GM21528 (cell line): ENCODE data around the gene ASIC4.

ENCODE experiments used
- ATAC-seq: cut with Tn5 transposase; IDR thresholded peaks from one replicate; pipeline ENCODE4 v1.9.1; 2021; ENCODE audit warnings: mild to moderate bottlenecking, moderate library complexity; ENCODE audit not compliant: unreplicated experiment, low FRiP score

ASIC4 gene

GRCh38 chr2:219480004-219480403, 34.3 kb upstream of the ASIC4 start:
- ATAC-seq = no peak

DNA sequence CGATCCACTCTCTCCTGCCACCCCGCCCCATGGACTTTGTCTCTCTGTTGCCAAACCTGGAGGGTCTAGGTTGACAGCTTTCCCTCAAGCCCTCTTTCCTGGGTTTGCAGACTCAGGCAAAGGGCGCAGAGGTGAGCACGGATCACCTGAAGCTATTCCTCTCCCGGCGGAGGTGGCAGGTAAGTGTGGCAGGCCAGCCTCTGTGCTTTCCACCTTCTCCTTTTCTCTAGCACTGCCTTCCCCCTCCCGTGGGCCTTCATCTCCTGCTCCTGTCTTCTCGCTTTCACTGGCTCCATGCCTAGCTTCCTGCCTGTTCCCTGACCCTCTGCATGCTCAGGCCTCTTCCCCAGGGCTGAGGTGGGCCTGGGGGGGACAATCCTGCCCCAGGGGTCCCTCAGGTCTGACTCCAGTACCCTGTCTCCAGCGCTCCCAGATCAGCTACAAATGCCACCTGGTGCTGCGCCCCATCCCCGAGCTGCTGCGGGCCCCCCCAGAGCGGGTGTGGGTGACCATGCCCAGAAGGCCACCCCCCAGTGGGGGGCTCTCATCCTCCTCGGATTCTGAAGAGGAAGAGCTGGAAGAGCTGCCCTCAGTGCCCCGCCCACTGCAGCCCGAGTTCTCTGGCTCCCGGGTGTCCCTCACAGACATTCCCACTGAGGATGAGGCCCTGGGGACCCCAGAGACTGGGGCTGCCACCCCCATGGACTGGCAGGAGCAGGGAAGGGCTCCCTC, 31.4 kb upstream of the ASIC4 start:
- no peak for ATAC-seq

- ATAC-seq = no peak
Measured at GRCh38 chr2:219483451-219484342, 30.6 kb upstream of the ASIC4 start.

GRCh38 chr2:219484343-219485200, 29.7 kb upstream of the ASIC4 start:
- ATAC-seq = no peak

GRCh38 chr2:219485201-219485580, 29.1 kb upstream of the ASIC4 start:
- ATAC-seq = no peak

DNA sequence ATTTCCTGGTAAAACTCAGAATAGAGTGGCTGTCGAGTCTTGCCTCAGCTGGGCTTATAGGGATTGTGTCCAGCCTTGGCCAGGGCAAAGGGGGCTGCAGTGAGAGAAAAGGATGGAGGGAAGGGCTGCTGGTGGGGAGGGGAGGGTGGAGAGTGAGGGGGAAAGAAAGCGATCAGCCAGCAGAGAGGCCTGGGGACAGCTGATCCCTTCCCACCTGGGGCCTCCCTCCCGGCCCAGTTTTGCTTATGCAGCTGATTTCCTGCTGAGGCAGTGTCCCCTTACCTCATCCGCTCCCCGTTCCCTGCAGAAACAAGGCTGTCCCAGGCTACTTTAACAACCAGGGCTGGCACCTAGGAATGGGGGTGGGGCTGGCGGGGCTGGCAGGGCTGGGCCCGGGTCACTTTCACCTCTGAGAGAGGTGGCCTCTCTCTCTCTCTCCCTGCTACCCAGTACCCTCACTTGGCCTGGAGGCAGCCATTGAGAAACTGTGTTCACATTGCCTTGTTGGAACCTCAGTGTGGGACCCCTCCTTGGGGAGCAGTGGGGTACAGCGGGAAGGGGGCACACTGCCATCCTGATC, 27.8 kb upstream of the ASIC4 start:
- ATAC-seq = no peak

DNA sequence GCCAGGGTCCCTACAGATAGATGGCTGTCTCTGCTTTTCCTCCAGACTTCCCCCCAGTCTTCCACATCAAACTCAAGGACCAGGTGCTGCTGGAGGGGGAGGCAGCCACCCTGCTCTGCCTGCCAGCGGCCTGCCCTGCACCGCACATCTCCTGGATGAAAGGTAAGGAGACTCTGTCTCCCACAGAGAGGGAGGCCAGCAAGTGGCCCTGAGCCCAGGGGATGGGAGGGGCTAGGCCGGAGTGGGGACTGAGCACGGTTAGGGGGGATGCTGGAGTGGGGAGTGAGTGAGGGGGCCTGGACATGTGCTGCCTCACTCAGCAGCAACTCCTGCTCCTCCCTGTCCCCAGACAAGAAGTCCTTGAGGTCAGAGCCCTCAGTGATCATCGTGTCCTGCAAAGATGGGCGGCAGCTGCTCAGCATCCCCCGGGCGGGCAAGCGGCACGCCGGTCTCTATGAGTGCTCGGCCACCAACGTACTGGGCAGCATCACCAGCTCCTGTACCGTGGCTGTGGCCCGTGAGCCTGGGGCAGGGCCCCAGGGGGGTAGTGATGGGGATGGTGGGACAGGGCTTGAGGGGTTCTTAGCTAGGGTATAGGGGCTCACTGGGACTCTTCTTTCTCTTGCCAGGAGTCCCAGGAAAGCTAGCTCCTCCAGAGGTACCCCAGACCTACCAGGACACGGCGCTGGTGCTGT, 26.0 kb upstream of the ASIC4 start:
- ATAC-seq = no peak

DNA sequence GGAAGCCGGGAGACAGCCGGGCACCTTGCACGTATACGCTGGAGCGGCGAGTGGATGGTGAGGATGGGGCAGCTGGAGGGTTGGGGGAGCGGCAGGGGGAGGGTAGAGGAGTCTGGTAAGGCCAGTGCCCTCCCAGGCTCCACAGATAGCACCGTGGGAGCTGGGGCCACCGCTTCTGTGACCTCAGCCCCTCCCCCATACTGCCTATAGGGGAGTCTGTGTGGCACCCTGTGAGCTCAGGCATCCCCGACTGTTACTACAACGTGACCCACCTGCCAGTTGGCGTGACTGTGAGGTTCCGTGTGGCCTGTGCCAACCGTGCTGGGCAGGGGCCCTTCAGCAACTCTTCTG, 25.5 kb upstream of the ASIC4 start:
- no peak for ATAC-seq

DNA sequence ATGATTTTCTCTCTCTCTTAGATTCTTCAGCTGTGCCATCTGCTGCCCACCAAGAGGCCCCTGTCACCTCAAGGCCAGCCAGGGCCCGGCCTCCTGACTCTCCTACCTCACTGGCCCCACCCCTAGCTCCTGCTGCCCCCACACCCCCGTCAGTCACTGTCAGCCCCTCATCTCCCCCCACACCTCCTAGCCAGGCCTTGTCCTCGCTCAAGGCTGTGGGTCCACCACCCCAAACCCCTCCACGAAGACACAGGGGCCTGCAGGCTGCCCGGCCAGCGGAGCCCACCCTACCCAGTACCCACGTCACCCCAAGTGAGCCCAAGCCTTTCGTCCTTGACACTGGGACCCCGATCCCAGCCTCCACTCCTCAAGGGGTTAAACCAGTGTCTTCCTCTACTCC, 25.0 kb upstream of the ASIC4 start:
- no peak for ATAC-seq

DNA sequence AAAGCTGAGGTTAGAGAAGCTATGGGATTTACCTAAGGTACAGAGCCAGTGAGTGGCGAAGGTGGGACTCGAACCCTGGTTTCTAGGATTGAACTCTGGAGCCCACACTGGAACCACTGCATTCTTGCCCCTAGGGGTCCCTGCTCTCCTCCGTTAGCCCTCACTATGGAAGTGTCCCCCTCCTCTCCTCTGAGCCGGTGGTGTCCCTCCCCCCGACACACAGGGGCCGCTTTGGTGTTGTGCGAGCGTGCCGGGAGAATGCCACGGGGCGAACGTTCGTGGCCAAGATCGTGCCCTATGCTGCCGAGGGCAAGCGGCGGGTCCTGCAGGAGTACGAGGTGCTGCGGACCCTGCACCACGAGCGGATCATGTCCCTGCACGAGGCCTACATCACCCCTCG, 24.1 kb upstream of the ASIC4 start:
- no peak for ATAC-seq

- no peak for ATAC-seq
Measured at GRCh38 chr2:219490600-219491130, 23.6 kb upstream of the ASIC4 start.

DNA sequence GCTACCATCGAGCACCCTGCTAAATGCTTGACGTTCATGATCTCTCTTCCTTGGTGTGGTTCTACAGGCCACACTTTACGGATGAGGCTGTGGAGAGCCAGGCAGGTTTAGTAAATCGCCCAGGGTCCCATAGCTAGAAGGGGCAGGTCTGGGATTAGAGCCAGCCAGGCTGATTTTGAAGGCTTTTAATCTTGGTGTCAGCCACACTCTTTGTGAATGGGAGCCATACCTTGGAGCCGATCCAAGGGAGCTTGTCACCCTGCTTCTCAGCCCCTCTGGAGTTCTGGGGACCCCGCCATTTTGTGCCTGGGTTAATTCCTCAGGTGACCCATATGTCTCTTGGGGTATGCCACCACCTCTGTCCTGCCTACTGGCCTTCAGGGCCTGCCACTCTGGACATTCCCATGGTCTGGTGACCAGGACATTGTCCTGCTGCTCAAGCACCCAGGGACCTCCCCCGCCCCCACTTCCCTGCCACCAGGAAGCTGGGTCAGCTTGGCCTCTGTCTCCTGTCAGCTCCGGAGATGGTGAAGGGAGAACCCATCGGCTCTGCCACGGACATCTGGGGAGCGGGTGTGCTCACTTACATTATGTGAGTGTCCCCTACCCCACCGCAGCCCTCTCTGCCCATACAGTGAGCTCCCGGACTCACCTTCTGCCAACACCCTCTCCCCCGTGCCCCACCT, 22.9 kb upstream of the ASIC4 start:
- ATAC-seq = no peak

DNA sequence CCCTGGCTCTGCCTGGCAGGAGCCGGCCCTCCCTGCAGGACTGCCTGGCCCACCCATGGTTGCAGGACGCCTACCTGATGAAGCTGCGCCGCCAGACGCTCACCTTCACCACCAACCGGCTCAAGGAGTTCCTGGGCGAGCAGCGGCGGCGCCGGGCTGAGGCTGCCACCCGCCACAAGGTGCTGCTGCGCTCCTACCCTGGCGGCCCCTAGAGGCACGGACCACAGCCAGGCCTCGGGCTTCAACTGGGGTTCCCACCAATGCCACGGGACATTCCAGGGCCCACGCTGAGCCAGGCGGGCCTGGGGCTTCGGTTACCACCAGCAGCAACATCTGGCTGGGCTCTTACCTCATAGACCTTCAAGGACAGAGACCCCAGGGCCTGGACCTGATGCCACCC, 21.7 kb upstream of the ASIC4 start:
- no peak for ATAC-seq

DNA sequence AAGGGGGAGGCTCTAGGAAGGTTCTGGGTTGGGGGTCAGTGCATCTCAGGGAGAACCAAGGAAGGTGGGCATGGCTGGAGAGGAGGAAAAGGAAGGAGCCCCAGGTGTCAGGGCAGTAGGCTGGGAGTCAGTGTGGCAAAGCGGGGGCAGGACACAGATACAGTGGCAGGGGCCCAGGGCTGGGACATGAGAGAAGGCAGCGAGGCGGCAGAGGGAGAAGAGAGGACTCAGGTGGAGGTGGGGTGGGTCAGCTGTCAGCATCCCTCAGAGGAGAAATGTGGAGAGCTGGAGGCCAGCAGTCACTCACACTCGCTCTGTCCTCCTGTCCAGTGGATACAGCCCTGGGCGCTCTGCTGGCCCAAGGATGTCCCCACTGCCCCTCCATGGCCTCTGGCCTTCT, 21.2 kb upstream of the ASIC4 start:
- ATAC-seq = no peak

GRCh38 chr2:219494952-219495530, 19.2 kb upstream of the ASIC4 start:
- ATAC-seq = no peak

DNA sequence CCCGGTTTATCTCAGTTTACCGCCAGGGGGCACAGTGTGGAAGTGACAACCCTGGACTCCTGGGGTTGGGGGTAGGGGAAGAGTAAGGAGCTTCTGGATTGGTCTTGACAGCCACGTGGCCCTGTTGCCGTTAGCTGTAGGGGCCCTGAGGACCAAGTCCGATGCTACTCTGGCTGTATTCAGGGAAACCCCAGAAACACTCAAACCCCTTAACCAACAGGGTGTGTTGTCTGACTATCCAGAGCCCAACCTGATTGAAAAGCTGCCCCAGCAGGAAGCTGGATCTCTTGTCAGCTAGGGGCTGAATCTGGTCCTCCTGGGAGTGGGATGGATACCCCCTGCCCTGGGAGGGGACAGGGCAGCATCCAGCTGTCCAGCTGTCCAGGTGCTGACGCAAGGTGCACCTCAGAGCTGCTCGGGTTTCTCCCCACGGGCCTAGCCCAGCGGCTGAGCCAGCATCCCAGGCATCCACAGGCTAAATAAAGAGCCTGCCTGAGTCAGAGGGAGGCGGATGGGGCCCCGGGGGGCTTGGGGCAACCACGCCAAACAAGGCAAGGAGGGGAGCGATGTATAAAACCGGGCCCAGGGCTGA, 18.7 kb upstream of the ASIC4 start:
- no peak for ATAC-seq

DNA sequence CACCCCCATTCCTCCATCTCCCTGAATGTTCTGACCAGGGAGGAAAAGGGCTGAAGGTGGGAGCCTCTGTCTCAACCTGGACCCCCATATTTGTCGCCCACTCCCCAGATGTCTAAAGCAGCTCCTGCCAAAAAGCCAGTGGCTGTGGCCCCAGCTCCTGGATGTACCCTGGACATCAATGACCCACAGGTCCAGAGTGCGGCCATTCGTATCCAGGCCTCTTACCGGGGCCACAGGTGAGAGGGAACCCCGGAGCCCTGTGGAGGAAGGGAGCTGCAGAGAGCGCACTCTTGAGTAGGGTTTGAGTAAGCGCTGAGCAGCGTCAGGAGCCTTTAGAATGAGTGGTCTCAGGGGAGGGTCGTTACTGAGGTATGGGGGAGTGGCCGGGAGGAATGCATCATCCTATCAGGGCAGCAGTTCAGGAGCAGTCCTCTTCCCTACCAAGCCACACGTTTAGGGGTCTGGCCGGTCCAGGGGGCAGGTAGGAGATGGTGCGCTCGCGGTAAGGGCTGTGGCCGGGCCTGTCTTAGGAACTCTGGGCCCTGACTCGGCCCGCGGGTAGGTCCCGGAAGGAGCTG, 17.9 kb upstream of the ASIC4 start:
- ATAC-seq = no peak

GRCh38 chr2:219496825-219497494, 17.3 kb upstream of the ASIC4 start:
- ATAC-seq = no peak
